Stimulated activated CD4-positive, alpha-beta T cell treated with anti-CD3 and anti-CD28 coated beads, TNF-alpha, amount 100 ng/mL, for 48 hours (primary cell): Measurements from ENCODE around the gene ZNF423.

Source experiments
- DNase-seq, 3 donors: peaks; one replicate each; pipeline ENCODE4 v3.0.0-alpha.2; 2020; ENCODE audit warnings: low read depth in 3 of 3

Gene ZNF423

GRCh38 chr16:49664221-49665215, 191.4 kb downstream of the ZNF423 start:
- DNase-seq, result no peak

- DNase-seq, result no peak
These were observed 192.5 kb downstream of the ZNF423 start for GRCh38 chr16:49663081-49664065.

GRCh38 chr16:49662569-49662968, 193.3 kb downstream of the ZNF423 start:
- DNase-seq, result no peak

- no peak for DNase-seq
These were observed 194.3 kb downstream of the ZNF423 start for GRCh38 chr16:49661465-49662187.

- DNase-seq, result no peak
These were observed 195.3 kb downstream of the ZNF423 start for GRCh38 chr16:49660626-49661025.

GRCh38 chr16:49659356-49659755, 196.6 kb downstream of the ZNF423 start:
- DNase-seq, result no peak

- no peak for DNase-seq
These were observed 197.4 kb downstream of the ZNF423 start for GRCh38 chr16:49658531-49658930.

GRCh38 chr16:49657736-49658465, 198.0 kb downstream of the ZNF423 start:
- no peak for DNase-seq

GRCh38 chr16:49654425-49654824, 201.5 kb downstream of the ZNF423 start:
- DNase-seq, result no peak

- no peak for DNase-seq
These were observed 202.3 kb downstream of the ZNF423 start for GRCh38 chr16:49653577-49653976.

- no peak for DNase-seq
These were observed 202.7 kb downstream of the ZNF423 start for GRCh38 chr16:49653173-49653570.

- DNase-seq, result no peak
These were observed 203.3 kb downstream of the ZNF423 start for GRCh38 chr16:49652456-49653172.

GRCh38 chr16:49651996-49652395, 203.9 kb downstream of the ZNF423 start:
- no peak for DNase-seq

- no peak for DNase-seq
These were observed 204.7 kb downstream of the ZNF423 start for GRCh38 chr16:49651226-49651625.

GRCh38 chr16:49650603-49651002, 205.3 kb downstream of the ZNF423 start:
- no peak for DNase-seq

GRCh38 chr16:49649013-49649765, 206.7 kb downstream of the ZNF423 start:
- DNase-seq, result no peak

GRCh38 chr16:49647673-49648072, 208.2 kb downstream of the ZNF423 start:
- no peak for DNase-seq

GRCh38 chr16:49645263-49645662, 210.6 kb downstream of the ZNF423 start:
- no peak for DNase-seq

- no peak for DNase-seq
These were observed 211.8 kb downstream of the ZNF423 start for GRCh38 chr16:49644145-49644463.
